ENCODE measurements around the gene SNURF.

- TF ChIP-seq EZH2 (IDR thresholded peaks at IDR 0.05; ENCODE audit: borderline replicate concordance, low read length), result no peak
- TF ChIP-seq CTCF (conservative IDR thresholded peaks at IDR 0.05 in 1 of 2, IDR thresholded peaks at IDR 0.05 in 1 of 2; ENCODE audit: extremely low read depth in 1 of 2, insufficient read depth in 1 of 2, low read depth in 1 of 2, low read length in 2 of 2), result no peak
Measured at GRCh38 chr15:24945711-24946110, 9.1 kb upstream of the SNURF start.
